Tibial artery (tissue), 4 donors: ENCODE data around the gene ADAM12.

Source experiments
- DNase-seq, 2 donors: peaks; one replicate each; pipeline ENCODE4 v3.0.0-alpha.2; 2019
- H3K27ac ChIP-seq, 2 donors: fragments of 200-600 bp; sonication (generic) in 1 of 2; 1 replicate in 1 of 2; 2 replicates in 1 of 2; pipeline ENCODE4 v1.5.1; 2018 to 2019; ENCODE audit warnings: mild to moderate bottlenecking in 1 of 2
- H3K27me3 ChIP-seq, 2 donors: fragments of 200-600 bp; sonication (generic) in 1 of 2; one replicate each; pipeline versions ENCODE4 v1.5.1 to v1.6.0; 2016 to 2019
- H3K36me3 ChIP-seq, 3 donors: fragments of 200-600 bp; sonication (generic) in 2 of 3; one replicate each; pipeline ENCODE4 v1.5.1; 2016 to 2019; ENCODE audit warnings: mild to moderate bottlenecking in 2 of 3
- H3K4me1 ChIP-seq, 4 donors: fragments of 200-600 bp; sonication (generic) in 2 of 4; 1 replicate in 3 of 4; 2 replicates in 1 of 4; pipeline ENCODE4 v1.5.1; 2016 to 2019
- H3K4me3 ChIP-seq, 2 donors: fragments of 200-600 bp; sonication (generic) in 1 of 2; 1 replicate in 1 of 2; 2 replicates in 1 of 2; pipeline ENCODE4 v1.5.1; 2018 to 2019; ENCODE audit warnings: mild to moderate bottlenecking in 2 of 2
- H3K9me3 ChIP-seq, 3 donors: fragments of 200-600 bp; sonication (generic) in 1 of 3; one replicate each; pipeline ENCODE4 v1.5.1; 2016 to 2019
- CTCF ChIP-seq, 2 experiments: fragments of 200-600 bp in 1 of 2; fragments of 450-650 bp in 1 of 2; IDR thresholded peaks; one replicate each; pipeline ENCODE4 v1.5.1; 2017 to 2019; ENCODE audit warnings: antibody characterized with exemption in 2 of 2, mild to moderate bottlenecking in 1 of 2, moderate library complexity in 1 of 2
- intact Hi-C: fragments of 100-400 bp; cut with DNase I; formaldehyde crosslinking; loops from one replicate; pipeline ENCODE4 v1.15.0; 2023; ENCODE audit warnings: low total_unique reads

ADAM12 gene

GRCh38 chr10:126234630-126235029 is 153.6 kb downstream of the ADAM12 start:
- no peaks in the 10 kb centered on the region for H3K27me3 ChIP-seq
- no peaks in the 10 kb centered on the region for H3K36me3 ChIP-seq
- H3K4me1 ChIP-seq, result no peaks in the 10 kb centered on the region
- H3K9me3 ChIP-seq, result no peaks in the 10 kb centered on the region
- H3K27ac ChIP-seq, result no peak overlapping the region
- TF ChIP-seq CTCF (IDR thresholded peaks at IDR 0.05), result no peak
- intact Hi-C loops, result no loop called here
- no peak for DNase-seq
- no peak overlapping the region for H3K4me3 ChIP-seq

- H3K4me3 ChIP-seq, result no peak overlapping the region
- no peaks in the 10 kb centered on the region for H3K9me3 ChIP-seq
- no peak overlapping the region for H3K27ac ChIP-seq
- no peak for DNase-seq
- H3K27me3 ChIP-seq, result no peaks in the 10 kb centered on the region
- H3K4me1 ChIP-seq, result no peaks in the 10 kb centered on the region
- TF ChIP-seq CTCF (IDR thresholded peaks at IDR 0.05), result no peak
- no peaks in the 10 kb centered on the region for H3K36me3 ChIP-seq
- intact Hi-C loops, result no loop called here
Observed at GRCh38 chr10:126233182-126234148, 154.8 kb downstream of the ADAM12 start.

GRCh38 chr10:126230587-126230986 is 157.7 kb downstream of the ADAM12 start:
- DNase-seq, result no peak
- H3K4me3 ChIP-seq, result no peak overlapping the region
- H3K9me3 ChIP-seq, result no peaks in the 10 kb centered on the region
- no peaks in the 10 kb centered on the region for H3K36me3 ChIP-seq
- intact Hi-C loops, result no loop called here
- no peaks in the 10 kb centered on the region for H3K27me3 ChIP-seq
- no peak for TF ChIP-seq CTCF (IDR thresholded peaks at IDR 0.05)
- no peak overlapping the region for H3K27ac ChIP-seq
- H3K4me1 ChIP-seq, result no peaks in the 10 kb centered on the region

GRCh38 chr10:126229686-126230085 is 158.6 kb downstream of the ADAM12 start:
- Histone ChIP-seq H3K27ac (no peak overlapping the region), H3K27me3 (no peaks in the 10 kb centered on the region), H3K4me3 (no peak overlapping the region), H3K36me3 (no peaks in the 10 kb centered on the region), H3K9me3 (no peaks in the 10 kb centered on the region), H3K4me1 (no peaks in the 10 kb centered on the region)
- no peak for TF ChIP-seq CTCF (IDR thresholded peaks at IDR 0.05)
- intact Hi-C loops, result no loop called here
- DNase-seq, result no peak

- DNase-seq, result no peak
- intact Hi-C loops, result no loop called here
Observed at GRCh38 chr10:126227762-126228134, 160.5 kb downstream of the ADAM12 start.

More at GRCh38 chr10:126227762-126228134, 160.5 kb downstream of the ADAM12 start:
- no peak overlapping the region for H3K4me3 ChIP-seq
- no peak overlapping the region for H3K27ac ChIP-seq
- no peaks in the 10 kb centered on the region for H3K36me3 ChIP-seq
- no peaks in the 10 kb centered on the region for H3K9me3 ChIP-seq
- no peaks in the 10 kb centered on the region for H3K4me1 ChIP-seq
- H3K27me3 ChIP-seq, result no peaks in the 10 kb centered on the region
- TF ChIP-seq CTCF (IDR thresholded peaks at IDR 0.05), result no peak
